NCI-H226 (cell line): ENCODE data around the gene EIF2D.
"Not testable (repeated sequence)": the region's sequence is repeated elsewhere in the genome, so short reads cannot be mapped to it uniquely, and the experiment has no call there.

ENCODE experiments used
- DNase-seq: peaks from one replicate; pipeline ENCODE4 v3.0.0-alpha.2; 2015

EIF2D gene

GRCh38 chr1:206612129-206612876, at the start of gene EIF2D:
EIF2D (minus strand) TSS chr1:206612465; CDS start chr1:206612342, 123 bp downstream.
- DNase-seq = peak; percentile 80

- no peak for DNase-seq
These were observed 49.0 kb upstream of the EIF2D start for GRCh38 chr1:206661161-206661820.

- DNase-seq = no peak
These were observed 47.9 kb upstream of the EIF2D start for GRCh38 chr1:206660136-206660535.

GRCh38 chr1:206658981-206659273, 46.7 kb upstream of the EIF2D start:
- no peak for DNase-seq

- no peak for DNase-seq
These were observed 46.2 kb upstream of the EIF2D start for GRCh38 chr1:206658264-206658980.

GRCh38 chr1:206657751-206658150, 45.5 kb upstream of the EIF2D start:
- DNase-seq = no peak

GRCh38 chr1:206656936-206657335, 44.7 kb upstream of the EIF2D start:
- no peak for DNase-seq

- DNase-seq = no peak
These were observed 43.2 kb upstream of the EIF2D start for GRCh38 chr1:206655471-206655882.

GRCh38 chr1:206654828-206655227, 42.6 kb upstream of the EIF2D start:
- no peak for DNase-seq

- DNase-seq = no peak
These were observed 41.6 kb upstream of the EIF2D start for GRCh38 chr1:206653715-206654459.

- DNase-seq = no peak
These were observed 40.0 kb upstream of the EIF2D start for GRCh38 chr1:206651958-206652890.

GRCh38 chr1:206651014-206651413, 38.7 kb upstream of the EIF2D start:
- DNase-seq = no peak

GRCh38 chr1:206649261-206649921, 37.1 kb upstream of the EIF2D start:
- no peak for DNase-seq

- DNase-seq = no peak
These were observed 35.0 kb upstream of the EIF2D start for GRCh38 chr1:206647224-206647623.

- no peak for DNase-seq
These were observed 34.2 kb upstream of the EIF2D start for GRCh38 chr1:206646504-206646903.

GRCh38 chr1:206643118-206643698, 30.9 kb upstream of the EIF2D start:
- DNase-seq = no peak

- DNase-seq = not testable (repeated sequence)
These were observed 29.8 kb upstream of the EIF2D start for GRCh38 chr1:206642074-206642473.

- no peak for DNase-seq
These were observed 25.3 kb upstream of the EIF2D start for GRCh38 chr1:206637605-206638004.

- no peak for DNase-seq
These were observed 24.4 kb upstream of the EIF2D start for GRCh38 chr1:206636671-206637070.

GRCh38 chr1:206635978-206636345, 23.7 kb upstream of the EIF2D start:
- no peak for DNase-seq
